Endothelial cell of umbilical vein (primary cell): ENCODE data around the gene SFTPB. TPM values are rescaled to one million over a fixed set of nuclear protein-coding genes. Genes with fewer than 3 reads are reported as not detected.

Experiments used
- BruUV-seq: library from RNA; stranded (reverse); fragments of 400-500 nt; replicated peaks from 2 replicates; lab custom pipeline; 2021; lab: Mats Ljungman, UMichigan
- CTCF ChIA-PET: fragments of 300-600, 350-600 bp; sonication (Branson Sonifier 250); formaldehyde crosslinking; loops from one replicate; lab custom pipeline; 2021; ENCODE audit warnings: antibody characterized with exemption, inconsistent platforms; lab: Charles Lee
- POLR2A ChIA-PET: fragments of 300-600, 350-600 bp; sonication (Branson Sonifier 250); formaldehyde crosslinking; loops from one replicate; lab custom pipeline; 2021; ENCODE audit warnings: antibody characterized with exemption, inconsistent platforms; lab: Charles Lee
- DNase-seq: peaks from one replicate; pipeline ENCODE4 v3.0.0-alpha.2; 2011; ENCODE audit warnings: low read depth, low spot score
- FAIRE-seq: peaks from 2 replicates; lab custom pipeline; 2011; peaks lifted over from hg19 to GRCh38; lab: Jason Lieb, UNC
- H2AFZ ChIP-seq: 2 replicates; pipeline ENCODE4 v1.6.0; 2012; ENCODE audit warnings: low read depth, low read length, control low read depth, inconsistent platforms
- H3K27ac ChIP-seq: 2 replicates; pipeline ENCODE4 v1.5.1; 2011; ENCODE audit warnings: low read depth, mild to moderate bottlenecking, control low read depth, low read length, moderate library complexity; ENCODE audit not compliant: insufficient read depth
- H3K27me3 ChIP-seq, 2 experiments: 2 replicates each; pipeline versions ENCODE4 v1.6.0 to v1.6.1; 2011; ENCODE audit warnings: low read length in 2 of 2, mixed read lengths in 1 of 2; ENCODE audit not compliant: control insufficient read depth in 2 of 2, insufficient read depth in 2 of 2
- H3K36me3 ChIP-seq, 2 experiments: 2 replicates in 1 of 2; 3 replicates in 1 of 2; pipeline ENCODE4 v1.5.1; 2011; ENCODE audit warnings: low read length in 2 of 2, mild to moderate bottlenecking in 1 of 2, moderate library complexity in 1 of 2; ENCODE audit not compliant: control insufficient read depth in 2 of 2, insufficient read depth in 2 of 2; ENCODE audit errors: extremely low read depth in 1 of 2
- H3K4me1 ChIP-seq: 3 replicates; pipeline ENCODE4 v1.5.1; 2011; ENCODE audit warnings: mild to moderate bottlenecking, low read length; ENCODE audit not compliant: control insufficient read depth, insufficient read depth; ENCODE audit errors: extremely low read depth
- H3K4me2 ChIP-seq: 2 replicates; pipeline ENCODE4 v1.6.1; 2011; ENCODE audit warnings: low read length, control low read depth, mixed read lengths; ENCODE audit not compliant: insufficient read depth
- H3K4me3 ChIP-seq, 3 experiments: fragments of 200-600 bp in 1 of 3; sonication (generic), shearing (Covaris generic) in 1 of 3; replicated peaks in 1 of 3; 2 replicates each; pipeline ENCODE4 v1.5.1; 2011 to 2016; ENCODE audit warnings: control low read depth in 3 of 3, low read length in 3 of 3, mild to moderate bottlenecking in 2 of 3, inconsistent platforms in 1 of 3, low read depth in 1 of 3, moderate library complexity in 1 of 3; ENCODE audit not compliant: insufficient read depth in 1 of 3
- H3K79me2 ChIP-seq: 2 replicates; pipeline ENCODE4 v1.6.0; 2012; ENCODE audit warnings: low read length, inconsistent platforms; ENCODE audit not compliant: control insufficient read depth, insufficient read depth
- H3K9ac ChIP-seq: replicated peaks from 2 replicates; pipeline ENCODE3; 2011; ENCODE audit warnings: low read length, control low read depth; ENCODE audit not compliant: insufficient read depth; ENCODE audit errors: extremely low read depth
- H3K9me1 ChIP-seq: replicated peaks from 3 replicates; pipeline ENCODE4 v1.6.0; 2011; ENCODE audit warnings: mild to moderate bottlenecking, low read length; ENCODE audit not compliant: control insufficient read depth, insufficient read depth; ENCODE audit errors: extremely low read depth
- H3K9me3 ChIP-seq: replicated peaks from 2 replicates; pipeline ENCODE4 v1.5.1; 2012; ENCODE audit warnings: low read length, inconsistent platforms; ENCODE audit not compliant: control insufficient read depth, insufficient read depth
- H4K20me1 ChIP-seq: replicated peaks from 2 replicates; pipeline ENCODE3; 2011; ENCODE audit warnings: mild to moderate bottlenecking, low read length; ENCODE audit not compliant: control insufficient read depth, insufficient read depth; ENCODE audit errors: extremely low read depth
- EZH2 ChIP-seq: IDR thresholded peaks from 2 replicates; pipeline ENCODE4 v1.6.1; 2012; ENCODE audit warnings: borderline replicate concordance, low read depth, mild to moderate bottlenecking, moderate library complexity, low read length, inconsistent platforms; ENCODE audit not compliant: severe bottlenecking
- FOS ChIP-seq: IDR thresholded peaks from 2 replicates; pipeline ENCODE4 v1.6.1; 2011; ENCODE audit warnings: mild to moderate bottlenecking, low read length, moderate library complexity, borderline replicate concordance; ENCODE audit not compliant: insufficient read depth
- GATA2 ChIP-seq: IDR thresholded peaks from 2 replicates; pipeline ENCODE4 v1.7.0; 2011; ENCODE audit warnings: low read depth, mild to moderate bottlenecking, moderate library complexity, mixed read lengths, low read length; ENCODE audit not compliant: insufficient read length, insufficient read depth
- JUN ChIP-seq: IDR thresholded peaks from 2 replicates; pipeline ENCODE4 v1.6.1; 2011; ENCODE audit warnings: borderline replicate concordance, low read depth; ENCODE audit not compliant: insufficient read length, insufficient read depth
- MAX ChIP-seq: IDR thresholded peaks from 2 replicates; pipeline ENCODE4 v1.6.1; 2011; ENCODE audit not compliant: insufficient read depth, insufficient read length
- MYC ChIP-seq: IDR thresholded peaks from one replicate; pipeline ENCODE4 v1.6.1; 2011; ENCODE audit warnings: mild to moderate bottlenecking, low read depth, low read length
- POLR2A ChIP-seq: IDR thresholded peaks from 2 replicates; pipeline ENCODE4 v1.6.1; 2012; ENCODE audit warnings: low read depth, mild to moderate bottlenecking, control low read depth, low read length
- POLR2AphosphoS5 ChIP-seq: IDR thresholded peaks from 2 replicates; pipeline ENCODE4 v1.6.1; 2012; ENCODE audit warnings: low read depth, mild to moderate bottlenecking, control low read depth, low read length, moderate library complexity; ENCODE audit not compliant: insufficient read depth
- dilution Hi-C: fragments of 300-500 bp; cut with MboI; formaldehyde crosslinking; loops from one replicate; pipeline ENCODE4 v1.15.0; 2019; ENCODE audit warnings: low sequenced_read_pairs; ENCODE audit not compliant: extremely low pct_ligation_motif_present
- intact Hi-C: fragments of 100-400 bp; cut with micrococcal nuclease; formaldehyde crosslinking; loops from one replicate; pipeline ENCODE4 v1.10.0; 2022
- polyA plus RNA-seq, 4 experiments: library from polyadenylated mRNA; depleted of rRNA in 3 of 4; stranded (reverse) in 3 of 4; unstranded in 1 of 4; fragments of >200 nt; gene quantifications; 2 replicates each; pipeline versions ENCODE4 v1.2.1 to v1.2.3, GENCODE V29; 2011 to 2012; ENCODE audit warnings: missing spikeins in 1 of 4
- total RNA-seq: library from RNA; stranded (reverse); gene quantifications from 2 replicates; pipeline ENCODE4 v1.2.3, GENCODE V29; 2021
- TF ChIP-seq, protein P1 (sequence below), 2 donors: IDR thresholded peaks; 1 replicate in 1 of 2; 2 replicates in 1 of 2; pipeline ENCODE4 v1.5.1; 2011; ENCODE audit warnings: low read length in 2 of 2, mild to moderate bottlenecking in 2 of 2, moderate library complexity in 2 of 2, control low read depth in 1 of 2, inconsistent platforms in 1 of 2, low read depth in 1 of 2; ENCODE audit not compliant: insufficient read depth in 1 of 2; ENCODE audit errors: extremely low read depth in 1 of 2

SFTPB gene
- total and polyA plus RNA-seq, 2 donors (not counting 3 experiments of a cell fraction or from before 2014, with no cell fraction given), result not detected

DNA sequence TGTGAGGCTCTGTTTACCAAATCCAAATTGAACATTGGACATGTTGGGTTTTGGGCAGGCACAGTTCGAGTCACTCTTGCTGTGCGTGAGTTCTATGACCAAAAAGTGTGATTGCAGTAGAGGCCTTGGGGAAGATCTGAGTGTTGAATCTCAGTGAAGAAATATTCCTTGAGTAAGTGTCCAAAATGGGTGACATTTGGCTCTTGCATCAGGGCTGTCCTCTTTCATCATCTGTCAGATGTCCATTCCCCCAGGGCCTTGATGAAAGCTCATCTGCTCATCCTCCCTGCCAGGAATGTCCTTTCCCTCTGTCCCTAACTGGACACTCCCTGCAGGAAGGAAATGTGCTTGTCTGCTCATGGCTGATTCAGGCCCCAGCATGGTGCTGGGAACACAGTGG, 6.4 kb upstream of the SFTPB start:
- no peak for TF ChIP-seq MAX
- TF ChIP-seq POLR2A, result no peak
- no peak for TF ChIP-seq MYC
- no peak for TF ChIP-seq JUN
- no peak for TF ChIP-seq POLR2AphosphoS5
- TF ChIP-seq EZH2, result no peak
- TF ChIP-seq FOS, result no peak
- no peak for TF ChIP-seq GATA2
- TF ChIP-seq, protein P1, sequence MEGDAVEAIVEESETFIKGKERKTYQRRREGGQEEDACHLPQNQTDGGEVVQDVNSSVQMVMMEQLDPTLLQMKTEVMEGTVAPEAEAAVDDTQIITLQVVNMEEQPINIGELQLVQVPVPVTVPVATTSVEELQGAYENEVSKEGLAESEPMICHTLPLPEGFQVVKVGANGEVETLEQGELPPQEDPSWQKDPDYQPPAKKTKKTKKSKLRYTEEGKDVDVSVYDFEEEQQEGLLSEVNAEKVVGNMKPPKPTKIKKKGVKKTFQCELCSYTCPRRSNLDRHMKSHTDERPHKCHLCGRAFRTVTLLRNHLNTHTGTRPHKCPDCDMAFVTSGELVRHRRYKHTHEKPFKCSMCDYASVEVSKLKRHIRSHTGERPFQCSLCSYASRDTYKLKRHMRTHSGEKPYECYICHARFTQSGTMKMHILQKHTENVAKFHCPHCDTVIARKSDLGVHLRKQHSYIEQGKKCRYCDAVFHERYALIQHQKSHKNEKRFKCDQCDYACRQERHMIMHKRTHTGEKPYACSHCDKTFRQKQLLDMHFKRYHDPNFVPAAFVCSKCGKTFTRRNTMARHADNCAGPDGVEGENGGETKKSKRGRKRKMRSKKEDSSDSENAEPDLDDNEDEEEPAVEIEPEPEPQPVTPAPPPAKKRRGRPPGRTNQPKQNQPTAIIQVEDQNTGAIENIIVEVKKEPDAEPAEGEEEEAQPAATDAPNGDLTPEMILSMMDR (IDR thresholded peaks at IDR 0.05; ENCODE audit: extremely low read depth in 1 of 2, insufficient read depth in 1 of 2, low read depth in 1 of 2, low read length in 2 of 2), result no peak
- FAIRE-seq (no peak), DNase-seq (no peak)
- H3K4me3 ChIP-seq, result no peak overlapping the region
- no peaks in the 10 kb centered on the region for H3K79me2 ChIP-seq
- H3K9me1 ChIP-seq, result no peaks in the 10 kb centered on the region
- POLR2A ChIA-PET, result no interaction called here
- dilution Hi-C loops, result no loop called here
- intact Hi-C loops, result no loop called here
- H3K9me3 ChIP-seq, result no peaks in the 10 kb centered on the region
- H3K4me2 ChIP-seq, result no peak overlapping the region
- H3K27me3 ChIP-seq, result no peaks in the 10 kb centered on the region
- H3K9ac ChIP-seq, result no peak overlapping the region
- CTCF ChIA-PET, result interaction anchor here (1.3 kb wide), 1 partner anchor 35 kb away, joined by 3 read pairs; no protein-coding TSS in a partner anchor
- no TSS peak for BruUV-seq
- H3K27ac ChIP-seq, result no peak overlapping the region
- H4K20me1 ChIP-seq, result no peaks in the 10 kb centered on the region
- H3K36me3 ChIP-seq, result no peaks in the 10 kb centered on the region
- H2AFZ ChIP-seq, result no peak overlapping the region
- H3K4me1 ChIP-seq, result peaks cover 13% of the 10 kb centered on the region
